Measurements from ENCODE around the gene AHCYL2. TPM values are rescaled to one million over a fixed set of nuclear protein-coding genes. Genes with fewer than 3 reads are reported as not detected.
"Not testable (repeated sequence)": the region's sequence is repeated elsewhere in the genome, so short reads cannot be mapped to it uniquely, and the experiment has no call there.

AHCYL2 gene
- total RNA-seq, 1 donor from 2014 or later, result 10.7 TPM

- no peak overlapping the region for H3K27ac Mint-ChIP-seq
- peaks cover 2% of the 10 kb centered on the region for H3K36me3 Mint-ChIP-seq (ENCODE audit: low read depth)
- intact Hi-C loops (cut with micrococcal nuclease), result no loop called here
- no peak overlapping the region for H3K4me3 Mint-ChIP-seq
- H3K9me3 Mint-ChIP-seq, result no peaks in the 10 kb centered on the region
- H3K4me1 Mint-ChIP-seq, result peaks cover 10% of the 10 kb centered on the region
- DNase-seq, result no peak
- no peaks in the 10 kb centered on the region for H3K27me3 Mint-ChIP-seq
Observed at GRCh38 chr7:129388333-129389098, 163.7 kb downstream of the AHCYL2 start.

GRCh38 chr7:129389829-129390228, 165.0 kb downstream of the AHCYL2 start:
- H3K36me3 Mint-ChIP-seq (ENCODE audit: low read depth), result no peaks in the 10 kb centered on the region
- DNase-seq, result no peak
- intact Hi-C loops (cut with micrococcal nuclease), result no loop called here
- H3K4me3 Mint-ChIP-seq, result no peak overlapping the region
- peaks cover 10% of the 10 kb centered on the region for H3K4me1 Mint-ChIP-seq
- no peaks in the 10 kb centered on the region for H3K9me3 Mint-ChIP-seq
- no peaks in the 10 kb centered on the region for H3K27me3 Mint-ChIP-seq
- no peak overlapping the region for H3K27ac Mint-ChIP-seq

GRCh38 chr7:129390314-129390713, 165.5 kb downstream of the AHCYL2 start:
- Mint-ChIP-seq H3K27ac (no peak overlapping the region), H3K36me3 (ENCODE audit: low read depth) (no peaks in the 10 kb centered on the region), H3K27me3 (no peaks in the 10 kb centered on the region), H3K4me3 (no peak overlapping the region), H3K9me3 (no peaks in the 10 kb centered on the region), H3K4me1 (peaks cover 8% of the 10 kb centered on the region)
- intact Hi-C loops (cut with micrococcal nuclease), result no loop called here
- no peak for DNase-seq

- H3K36me3 Mint-ChIP-seq (ENCODE audit: low read depth), result no peaks in the 10 kb centered on the region
Observed at GRCh38 chr7:129391546-129392171, 166.8 kb downstream of the AHCYL2 start.

GRCh38 chr7:129393255-129393654, 168.4 kb downstream of the AHCYL2 start:
- Mint-ChIP-seq H3K27me3 (no peaks in the 10 kb centered on the region), H3K27ac (no peak overlapping the region), H3K9me3 (no peaks in the 10 kb centered on the region), H3K4me1 (no peaks in the 10 kb centered on the region), H3K36me3 (ENCODE audit: low read depth) (no peaks in the 10 kb centered on the region), H3K4me3 (no peak overlapping the region)
- intact Hi-C loops (cut with micrococcal nuclease), result no loop called here
- DNase-seq, result no peak

More at GRCh38 chr7:129391546-129392171, 166.8 kb downstream of the AHCYL2 start:
- intact Hi-C loops (cut with micrococcal nuclease), result no loop called here
- H3K9me3 Mint-ChIP-seq, result no peaks in the 10 kb centered on the region
- no peaks in the 10 kb centered on the region for H3K27me3 Mint-ChIP-seq
- H3K4me1 Mint-ChIP-seq, result peaks cover 3% of the 10 kb centered on the region
- H3K4me3 Mint-ChIP-seq, result no peak overlapping the region
- H3K27ac Mint-ChIP-seq, result no peak overlapping the region
- DNase-seq, result no peak

- Mint-ChIP-seq H3K36me3 (ENCODE audit: low read depth) (no peaks in the 10 kb centered on the region), H3K9me3 (no peaks in the 10 kb centered on the region), H3K4me1 (no peaks in the 10 kb centered on the region), H3K27me3 (no peaks in the 10 kb centered on the region), H3K27ac (no peak overlapping the region), H3K4me3 (no peak overlapping the region)
- no peak for DNase-seq
- intact Hi-C loops (cut with micrococcal nuclease), result no loop called here
Observed at GRCh38 chr7:129394101-129394500, 169.3 kb downstream of the AHCYL2 start.

GRCh38 chr7:129394982-129395914, 170.4 kb downstream of the AHCYL2 start:
- no peak overlapping the region for H3K4me3 Mint-ChIP-seq
- intact Hi-C loops (cut with micrococcal nuclease), result no loop called here
- H3K27me3 Mint-ChIP-seq, result no peaks in the 10 kb centered on the region
- no peak overlapping the region for H3K27ac Mint-ChIP-seq
- no peaks in the 10 kb centered on the region for H3K4me1 Mint-ChIP-seq
- peaks cover 3% of the 10 kb centered on the region for H3K36me3 Mint-ChIP-seq (ENCODE audit: low read depth)
- H3K9me3 Mint-ChIP-seq, result no peaks in the 10 kb centered on the region
- no peak for DNase-seq

- Mint-ChIP-seq H3K27me3 (no peaks in the 10 kb centered on the region), H3K36me3 (ENCODE audit: low read depth) (peaks cover 15% of the 10 kb centered on the region), H3K4me1 (peaks cover 20% of the 10 kb centered on the region), H3K27ac (peak overlapping the region; percentile 45), H3K9me3 (peaks cover 5% of the 10 kb centered on the region), H3K4me3 (no peak overlapping the region)
- intact Hi-C loops (cut with micrococcal nuclease), result no loop called here
- no peak for DNase-seq
Observed at GRCh38 chr7:129401228-129401966, 176.6 kb downstream of the AHCYL2 start.

- H3K4me1 Mint-ChIP-seq, result peaks cover 20% of the 10 kb centered on the region
- H3K4me3 Mint-ChIP-seq, result no peak overlapping the region
- H3K9me3 Mint-ChIP-seq, result peaks cover 5% of the 10 kb centered on the region
- H3K36me3 Mint-ChIP-seq (ENCODE audit: low read depth), result peaks cover 15% of the 10 kb centered on the region
- intact Hi-C loops (cut with micrococcal nuclease), result loop anchor here (1.0 kb wide), 1 partner anchor 70 kb away; no protein-coding TSS in a partner anchor
- peak; percentile 73 for DNase-seq
- H3K27me3 Mint-ChIP-seq, result no peaks in the 10 kb centered on the region
- peak overlapping the region; percentile 6 for H3K27ac Mint-ChIP-seq
Observed at GRCh38 chr7:129401967-129402860, 177.4 kb downstream of the AHCYL2 start.

GRCh38 chr7:129405527-129405926, 180.7 kb downstream of the AHCYL2 start:
- peak overlapping the region; percentile 56 for H3K27ac Mint-ChIP-seq
- peaks cover 27% of the 10 kb centered on the region for H3K36me3 Mint-ChIP-seq (ENCODE audit: low read depth)
- intact Hi-C loops (cut with micrococcal nuclease), result loop anchor here (1.0 to 2.0 kb wide), 3 partner anchors 29 to 37 kb away; partner anchors contain the start of gene STRIP2
- no peaks in the 10 kb centered on the region for H3K27me3 Mint-ChIP-seq
- peaks cover 20% of the 10 kb centered on the region for H3K4me1 Mint-ChIP-seq
- no peak for DNase-seq
- H3K4me3 Mint-ChIP-seq, result no peak overlapping the region
- H3K9me3 Mint-ChIP-seq, result peaks cover 5% of the 10 kb centered on the region

- H3K4me3 Mint-ChIP-seq; intact Hi-C loops (cut with micrococcal nuclease); H3K27me3 Mint-ChIP-seq; DNase-seq; H3K4me1 Mint-ChIP-seq; H3K27ac Mint-ChIP-seq; H3K9me3 Mint-ChIP-seq: not testable (repeated sequence)
- H3K36me3 Mint-ChIP-seq (ENCODE audit: low read depth), result peaks cover 46% of the 10 kb centered on the region
Observed at GRCh38 chr7:129410238-129410637, 185.4 kb downstream of the AHCYL2 start.

- Mint-ChIP-seq H3K36me3 (ENCODE audit: low read depth) (peaks cover 42% of the 10 kb centered on the region), H3K27me3 (no peaks in the 10 kb centered on the region), H3K4me1 (peaks cover 2% of the 10 kb centered on the region), H3K9me3 (peaks cover 4% of the 10 kb centered on the region), H3K27ac (no peak overlapping the region), H3K4me3 (no peak overlapping the region)
- intact Hi-C loops (cut with micrococcal nuclease), result no loop called here
- DNase-seq, result no peak
Observed at GRCh38 chr7:129412501-129412900, 187.7 kb downstream of the AHCYL2 start.

Measured in activated CD4-positive, alpha-beta T cell treated with anti-CD3 and anti-CD28 coated beads, Interleukin-2, amount 10 ng/mL, durations not matched to agents 24 days and 14 days (primary cell).